ENCODE results near the gene TCEANC2.
"Not testable (repeated sequence)": the region's sequence is repeated elsewhere in the genome, so short reads cannot be mapped to it uniquely, and the experiment has no call there.

Gene TCEANC2

GRCh38 chr1:54027848-54028247, 25.6 kb upstream of the TCEANC2 start:
- H3K4me1 ChIP-seq (ENCODE audit: control insufficient read depth, insufficient read depth, low read length, poor library complexity, severe bottlenecking): no peaks in the 10 kb centered on the region
- peaks cover 22% of the 10 kb centered on the region for H3K36me3 ChIP-seq (ENCODE audit: control insufficient read depth, insufficient read depth, low read length)
- no peak for DNase-seq
- no peak overlapping the region for H3K27ac ChIP-seq (ENCODE audit: insufficient read depth, low read length, poor library complexity, severe bottlenecking)
- H3K4me3 ChIP-seq (ENCODE audit: insufficient read depth, low read depth, low read length, poor library complexity, severe bottlenecking): no peak overlapping the region
- H3K9me3 ChIP-seq (ENCODE audit: control insufficient read depth, low read length): no peaks in the 10 kb centered on the region
- no peaks in the 10 kb centered on the region for H3K27me3 ChIP-seq (replicated peaks; ENCODE audit: control insufficient read depth, insufficient read depth, low read length, poor library complexity, severe bottlenecking)

- no peaks in the 10 kb centered on the region for H3K4me1 ChIP-seq (ENCODE audit: control insufficient read depth, insufficient read depth, low read length, poor library complexity, severe bottlenecking)
- H3K27ac ChIP-seq (ENCODE audit: insufficient read depth, low read length, poor library complexity, severe bottlenecking): no peak overlapping the region
- H3K36me3 ChIP-seq (ENCODE audit: control insufficient read depth, insufficient read depth, low read length): peaks cover 27% of the 10 kb centered on the region
- no peaks in the 10 kb centered on the region for H3K9me3 ChIP-seq (ENCODE audit: control insufficient read depth, low read length)
- no peaks in the 10 kb centered on the region for H3K27me3 ChIP-seq (replicated peaks; ENCODE audit: control insufficient read depth, insufficient read depth, low read length, poor library complexity, severe bottlenecking)
- DNase-seq: no peak
- H3K4me3 ChIP-seq (ENCODE audit: insufficient read depth, low read depth, low read length, poor library complexity, severe bottlenecking): no peak overlapping the region
These were observed 24.8 kb upstream of the TCEANC2 start for GRCh38 chr1:54028306-54029251.

GRCh38 chr1:54037476-54037875, 15.9 kb upstream of the TCEANC2 start:
- Histone ChIP-seq H3K4me3 (ENCODE audit: insufficient read depth, low read depth, low read length, poor library complexity, severe bottlenecking) (no peak overlapping the region), H3K36me3 (ENCODE audit: control insufficient read depth, insufficient read depth, low read length) (peaks cover 93% of the 10 kb centered on the region), H3K27ac (ENCODE audit: insufficient read depth, low read length, poor library complexity, severe bottlenecking) (no peak overlapping the region), H3K9me3 (ENCODE audit: control insufficient read depth, low read length) (no peaks in the 10 kb centered on the region), H3K27me3 (replicated peaks; ENCODE audit: control insufficient read depth, insufficient read depth, low read length, poor library complexity, severe bottlenecking) (no peaks in the 10 kb centered on the region), H3K4me1 (ENCODE audit: control insufficient read depth, insufficient read depth, low read length, poor library complexity, severe bottlenecking) (no peaks in the 10 kb centered on the region)
- no peak for DNase-seq

GRCh38 chr1:54041806-54042205, 11.6 kb upstream of the TCEANC2 start:
- Histone ChIP-seq H3K36me3 (ENCODE audit: control insufficient read depth, insufficient read depth, low read length) (peaks cover 76% of the 10 kb centered on the region), H3K4me3 (ENCODE audit: insufficient read depth, low read depth, low read length, poor library complexity, severe bottlenecking) (no peak overlapping the region), H3K4me1 (ENCODE audit: control insufficient read depth, insufficient read depth, low read length, poor library complexity, severe bottlenecking) (no peaks in the 10 kb centered on the region), H3K27me3 (replicated peaks; ENCODE audit: control insufficient read depth, insufficient read depth, low read length, poor library complexity, severe bottlenecking) (no peaks in the 10 kb centered on the region), H3K27ac (ENCODE audit: insufficient read depth, low read length, poor library complexity, severe bottlenecking) (no peak overlapping the region), H3K9me3 (ENCODE audit: control insufficient read depth, low read length) (no peaks in the 10 kb centered on the region)
- no peak for DNase-seq

DNA sequence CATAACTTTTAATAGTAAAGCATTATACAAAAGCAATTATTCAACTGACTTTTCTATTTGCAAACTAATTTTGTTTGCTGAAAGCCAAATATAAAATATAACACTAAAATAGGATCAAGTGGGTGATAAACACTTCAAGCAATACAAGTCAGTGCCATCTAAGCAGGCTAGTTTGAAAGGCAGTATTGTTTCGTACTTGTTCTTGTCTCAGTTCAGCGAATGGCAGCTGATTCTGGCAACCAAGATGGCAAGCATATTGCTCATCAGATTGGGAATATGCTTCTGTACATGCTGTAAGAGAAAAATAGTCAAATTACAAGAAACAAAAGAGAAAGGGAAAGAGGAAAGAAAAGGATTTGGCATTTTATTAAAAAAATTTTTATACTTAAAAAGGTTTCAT, 7.9 kb upstream of the TCEANC2 start:
- no peaks in the 10 kb centered on the region for H3K4me1 ChIP-seq (ENCODE audit: control insufficient read depth, insufficient read depth, low read length, poor library complexity, severe bottlenecking)
- no peaks in the 10 kb centered on the region for H3K27me3 ChIP-seq (replicated peaks; ENCODE audit: control insufficient read depth, insufficient read depth, low read length, poor library complexity, severe bottlenecking)
- DNase-seq: no peak
- peaks cover 42% of the 10 kb centered on the region for H3K36me3 ChIP-seq (ENCODE audit: control insufficient read depth, insufficient read depth, low read length)
- H3K9me3 ChIP-seq (ENCODE audit: control insufficient read depth, low read length): no peaks in the 10 kb centered on the region
- no peak overlapping the region for H3K27ac ChIP-seq (ENCODE audit: insufficient read depth, low read length, poor library complexity, severe bottlenecking)
- no peak overlapping the region for H3K4me3 ChIP-seq (ENCODE audit: insufficient read depth, low read depth, low read length, poor library complexity, severe bottlenecking)

DNA sequence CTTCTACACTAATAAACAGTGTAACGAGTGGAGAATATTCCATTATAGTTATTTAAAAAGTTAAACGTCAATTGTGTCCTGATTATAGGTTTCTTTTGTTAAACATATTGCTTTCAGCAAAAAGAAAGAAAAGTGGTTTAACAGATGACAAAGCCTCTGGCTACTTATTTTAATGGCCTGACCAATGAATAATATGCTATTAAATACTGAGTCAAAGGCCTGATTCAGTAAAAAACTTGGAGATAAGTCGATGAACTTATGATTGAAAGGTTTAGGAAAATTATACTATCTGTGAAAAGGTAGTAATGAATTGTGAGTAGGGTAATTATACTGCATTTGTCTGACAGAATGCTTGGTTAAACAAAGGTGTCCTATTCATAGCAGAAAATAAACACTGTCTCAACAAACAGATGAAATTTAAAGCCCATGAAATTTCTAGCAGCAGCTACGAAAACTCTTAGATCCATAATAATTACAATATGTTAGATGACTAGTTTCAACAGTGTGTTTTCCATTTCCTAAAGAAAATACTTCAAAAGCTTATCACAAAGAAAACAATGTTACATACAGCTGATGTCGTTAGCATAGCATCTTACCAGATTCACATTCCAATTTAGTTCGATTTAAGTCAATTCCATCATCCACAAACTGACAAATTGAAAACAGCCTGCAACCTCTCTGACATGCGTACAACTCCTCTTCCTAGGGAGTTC, 6.6 kb upstream of the TCEANC2 start:
- DNase-seq: no peak
- Histone ChIP-seq H3K4me3 (ENCODE audit: insufficient read depth, low read depth, low read length, poor library complexity, severe bottlenecking) (no peak overlapping the region), H3K4me1 (ENCODE audit: control insufficient read depth, insufficient read depth, low read length, poor library complexity, severe bottlenecking) (peaks cover 7% of the 10 kb centered on the region), H3K27me3 (replicated peaks; ENCODE audit: control insufficient read depth, insufficient read depth, low read length, poor library complexity, severe bottlenecking) (no peaks in the 10 kb centered on the region), H3K9me3 (ENCODE audit: control insufficient read depth, low read length) (no peaks in the 10 kb centered on the region), H3K27ac (ENCODE audit: insufficient read depth, low read length, poor library complexity, severe bottlenecking) (no peak overlapping the region), H3K36me3 (ENCODE audit: control insufficient read depth, insufficient read depth, low read length) (peaks cover 29% of the 10 kb centered on the region)

DNA sequence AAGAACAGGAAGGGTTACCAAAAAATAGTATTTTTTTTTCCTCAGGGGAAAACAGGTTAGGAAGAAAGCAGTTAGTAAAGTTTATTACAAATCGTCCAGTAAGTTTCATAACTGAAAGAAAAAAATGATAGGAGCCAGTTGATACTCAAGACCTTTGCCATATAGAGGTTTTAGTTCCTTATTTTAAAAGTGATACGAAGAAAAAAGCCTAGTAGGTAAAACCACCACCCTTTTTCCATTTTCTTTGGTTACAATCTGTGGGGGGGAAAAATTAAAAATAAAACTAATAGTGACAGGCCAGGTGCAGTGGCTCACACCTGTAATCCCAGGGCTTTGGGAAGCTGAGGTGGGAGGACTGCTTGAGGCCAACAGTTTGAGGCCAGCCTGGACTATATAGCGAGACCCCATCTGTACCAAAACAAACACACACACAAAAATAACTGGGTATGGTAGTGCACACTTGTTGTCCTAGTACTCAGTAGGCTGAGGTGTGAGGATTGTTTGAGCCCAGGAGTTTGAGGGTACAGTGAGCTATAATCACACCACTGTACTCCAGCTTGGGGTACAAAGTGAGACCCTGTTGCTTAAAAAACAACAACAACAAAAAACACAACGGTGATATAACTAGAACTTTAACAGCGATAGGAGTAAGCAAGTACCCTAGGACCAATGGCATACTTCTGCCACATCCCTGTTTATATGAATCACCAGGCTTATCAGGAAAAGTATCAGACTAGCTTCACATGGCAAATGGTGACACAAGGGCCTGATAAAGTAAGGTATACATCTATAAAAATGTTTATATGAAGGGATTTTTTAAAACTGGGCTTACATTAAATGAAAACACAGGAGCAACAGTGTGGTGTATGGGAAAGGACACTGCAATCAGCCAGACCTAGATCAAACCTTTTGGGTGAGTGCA, 5.8 kb upstream of the TCEANC2 start:
- no peak overlapping the region for H3K27ac ChIP-seq (ENCODE audit: insufficient read depth, low read length, poor library complexity, severe bottlenecking)
- no peaks in the 10 kb centered on the region for H3K27me3 ChIP-seq (replicated peaks; ENCODE audit: control insufficient read depth, insufficient read depth, low read length, poor library complexity, severe bottlenecking)
- peaks cover 7% of the 10 kb centered on the region for H3K4me1 ChIP-seq (ENCODE audit: control insufficient read depth, insufficient read depth, low read length, poor library complexity, severe bottlenecking)
- no peak for DNase-seq
- H3K36me3 ChIP-seq (ENCODE audit: control insufficient read depth, insufficient read depth, low read length): peaks cover 21% of the 10 kb centered on the region
- H3K4me3 ChIP-seq (ENCODE audit: insufficient read depth, low read depth, low read length, poor library complexity, severe bottlenecking): no peak overlapping the region
- H3K9me3 ChIP-seq (ENCODE audit: control insufficient read depth, low read length): no peaks in the 10 kb centered on the region

DNA sequence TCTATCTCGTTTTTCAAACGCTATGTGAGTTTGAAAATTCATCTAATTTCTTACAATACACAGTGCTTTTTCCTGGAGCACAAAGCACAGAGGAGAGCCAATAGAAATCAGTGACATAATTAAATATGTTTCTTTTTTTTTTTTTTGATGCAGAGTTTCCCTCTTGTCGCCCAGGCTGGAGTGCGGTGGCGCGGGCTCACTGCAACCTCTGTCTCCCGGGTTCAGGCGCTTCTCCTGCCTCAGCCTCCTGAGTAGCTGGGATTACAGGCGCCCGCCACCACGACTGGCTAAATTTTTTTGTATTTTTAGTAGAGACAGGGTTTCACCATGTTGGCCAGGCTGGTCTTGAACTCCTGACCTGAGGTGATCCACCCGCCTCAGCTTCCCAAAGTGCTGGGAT, 3.0 kb upstream of the TCEANC2 start:
- H3K4me1 ChIP-seq (ENCODE audit: control insufficient read depth, insufficient read depth, low read length, poor library complexity, severe bottlenecking); H3K4me3 ChIP-seq (ENCODE audit: insufficient read depth, low read depth, low read length, poor library complexity, severe bottlenecking); H3K9me3 ChIP-seq (ENCODE audit: control insufficient read depth, low read length); H3K36me3 ChIP-seq (ENCODE audit: control insufficient read depth, insufficient read depth, low read length); DNase-seq; H3K27me3 ChIP-seq (replicated peaks; ENCODE audit: control insufficient read depth, insufficient read depth, low read length, poor library complexity, severe bottlenecking); H3K27ac ChIP-seq (ENCODE audit: insufficient read depth, low read length, poor library complexity, severe bottlenecking): not testable (repeated sequence)

DNA sequence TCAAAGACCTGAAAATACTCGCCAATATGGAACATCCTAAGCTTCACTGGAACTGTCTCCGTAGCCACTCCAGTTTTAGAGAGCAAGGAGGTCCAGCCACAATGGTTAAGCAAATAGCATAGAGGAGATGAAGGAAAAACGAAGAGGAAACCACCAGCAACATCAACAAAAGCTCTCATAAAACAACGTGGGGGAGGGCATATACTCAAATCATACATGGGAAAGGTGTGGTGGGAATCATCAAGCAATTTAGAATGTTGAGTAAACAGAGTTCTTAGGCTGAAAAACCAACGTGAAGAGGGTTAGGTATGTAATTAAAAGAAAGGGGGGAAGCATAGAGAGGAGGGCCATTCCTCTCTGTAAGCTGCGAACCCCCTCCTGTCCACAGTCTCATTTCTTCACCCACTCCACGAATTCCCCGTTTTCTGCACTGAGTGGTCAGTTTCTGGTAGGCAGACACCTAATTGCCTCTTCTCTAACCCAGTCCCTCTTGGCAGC, 1.4 kb upstream of the TCEANC2 start:
- no peak for DNase-seq
- H3K27me3 ChIP-seq (replicated peaks; ENCODE audit: control insufficient read depth, insufficient read depth, low read length, poor library complexity, severe bottlenecking): no peaks in the 10 kb centered on the region
- peaks cover 7% of the 10 kb centered on the region for H3K4me1 ChIP-seq (ENCODE audit: control insufficient read depth, insufficient read depth, low read length, poor library complexity, severe bottlenecking)
- H3K4me3 ChIP-seq (ENCODE audit: insufficient read depth, low read depth, low read length, poor library complexity, severe bottlenecking): peak overlapping the region; percentile 92
- H3K9me3 ChIP-seq (ENCODE audit: control insufficient read depth, low read length): no peaks in the 10 kb centered on the region
- no peaks in the 10 kb centered on the region for H3K36me3 ChIP-seq (ENCODE audit: control insufficient read depth, insufficient read depth, low read length)
- H3K27ac ChIP-seq (ENCODE audit: insufficient read depth, low read length, poor library complexity, severe bottlenecking): peak overlapping the region; percentile 91
